ENCODE data around the gene GAPDH.
"Not testable (repeated sequence)": the region's sequence is repeated elsewhere in the genome, so short reads cannot be mapped to it uniquely, and the experiment has no call there.

GAPDH gene

GRCh38 chr12:6563448-6564050 lies 29.2 kb downstream of the GAPDH start:
- H3K4me3 ChIP-seq (ENCODE audit: low read length) = no peak overlapping the region
- no peaks in the 10 kb centered on the region for H3K27me3 ChIP-seq (ENCODE audit: control insufficient read depth, insufficient read depth, low read length)
- H3K27ac ChIP-seq (ENCODE audit: low read depth, low read length) = no peak overlapping the region
- H3K4me1 ChIP-seq (ENCODE audit: control insufficient read depth, insufficient read depth, low read length) = no peaks in the 10 kb centered on the region
- H3K36me3 ChIP-seq (ENCODE audit: control insufficient read depth, insufficient read depth, low read length) = peaks cover 43% of the 10 kb centered on the region
- H3K9ac ChIP-seq (ENCODE audit: low read length) = no peak overlapping the region

- no peaks in the 10 kb centered on the region for H3K27me3 ChIP-seq (ENCODE audit: control insufficient read depth, insufficient read depth, low read length)
- no peak overlapping the region for H3K9ac ChIP-seq (ENCODE audit: low read length)
- no peaks in the 10 kb centered on the region for H3K4me1 ChIP-seq (ENCODE audit: control insufficient read depth, insufficient read depth, low read length)
- H3K4me3 ChIP-seq (ENCODE audit: low read length) = peak overlapping the region; percentile 74
- H3K36me3 ChIP-seq (ENCODE audit: control insufficient read depth, insufficient read depth, low read length) = peaks cover 26% of the 10 kb centered on the region
- no peak overlapping the region for H3K27ac ChIP-seq (ENCODE audit: low read depth, low read length)
Measured at GRCh38 chr12:6567112-6567670, 32.9 kb downstream of the GAPDH start.

GRCh38 chr12:6569312-6569711 lies 35.0 kb downstream of the GAPDH start:
- Histone ChIP-seq H3K36me3 (ENCODE audit: control insufficient read depth, insufficient read depth, low read length) (peaks cover 31% of the 10 kb centered on the region), H3K27me3 (ENCODE audit: control insufficient read depth, insufficient read depth, low read length) (no peaks in the 10 kb centered on the region), H3K4me1 (ENCODE audit: control insufficient read depth, insufficient read depth, low read length) (no peaks in the 10 kb centered on the region), H3K9ac (ENCODE audit: low read length) (no peak overlapping the region), H3K27ac (ENCODE audit: low read depth, low read length) (no peak overlapping the region), H3K4me3 (ENCODE audit: low read length) (no peak overlapping the region)

- no peak overlapping the region for H3K9ac ChIP-seq (ENCODE audit: low read length)
- H3K27ac ChIP-seq (ENCODE audit: low read depth, low read length) = no peak overlapping the region
- peaks cover 31% of the 10 kb centered on the region for H3K36me3 ChIP-seq (ENCODE audit: control insufficient read depth, insufficient read depth, low read length)
- H3K4me3 ChIP-seq (ENCODE audit: low read length) = no peak overlapping the region
- no peaks in the 10 kb centered on the region for H3K4me1 ChIP-seq (ENCODE audit: control insufficient read depth, insufficient read depth, low read length)
- no peaks in the 10 kb centered on the region for H3K27me3 ChIP-seq (ENCODE audit: control insufficient read depth, insufficient read depth, low read length)
Measured at GRCh38 chr12:6569786-6570185, 35.5 kb downstream of the GAPDH start.

GRCh38 chr12:6570264-6570887 lies 36.1 kb downstream of the GAPDH start:
- H3K27me3 ChIP-seq (ENCODE audit: control insufficient read depth, insufficient read depth, low read length) = no peaks in the 10 kb centered on the region
- no peak overlapping the region for H3K27ac ChIP-seq (ENCODE audit: low read depth, low read length)
- H3K4me3 ChIP-seq (ENCODE audit: low read length) = no peak overlapping the region
- no peak overlapping the region for H3K9ac ChIP-seq (ENCODE audit: low read length)
- no peaks in the 10 kb centered on the region for H3K4me1 ChIP-seq (ENCODE audit: control insufficient read depth, insufficient read depth, low read length)
- peaks cover 36% of the 10 kb centered on the region for H3K36me3 ChIP-seq (ENCODE audit: control insufficient read depth, insufficient read depth, low read length)

- H3K27ac ChIP-seq (ENCODE audit: low read depth, low read length) = no peak overlapping the region
- no peaks in the 10 kb centered on the region for H3K4me1 ChIP-seq (ENCODE audit: control insufficient read depth, insufficient read depth, low read length)
- H3K27me3 ChIP-seq (ENCODE audit: control insufficient read depth, insufficient read depth, low read length) = no peaks in the 10 kb centered on the region
- peaks cover 39% of the 10 kb centered on the region for H3K36me3 ChIP-seq (ENCODE audit: control insufficient read depth, insufficient read depth, low read length)
- no peak overlapping the region for H3K9ac ChIP-seq (ENCODE audit: low read length)
- H3K4me3 ChIP-seq (ENCODE audit: low read length) = no peak overlapping the region
Measured at GRCh38 chr12:6573001-6573400, 38.7 kb downstream of the GAPDH start.

- no peaks in the 10 kb centered on the region for H3K27me3 ChIP-seq (ENCODE audit: control insufficient read depth, insufficient read depth, low read length)
- no peak overlapping the region for H3K9ac ChIP-seq (ENCODE audit: low read length)
- no peaks in the 10 kb centered on the region for H3K4me1 ChIP-seq (ENCODE audit: control insufficient read depth, insufficient read depth, low read length)
- no peak overlapping the region for H3K27ac ChIP-seq (ENCODE audit: low read depth, low read length)
- H3K4me3 ChIP-seq (ENCODE audit: low read length) = no peak overlapping the region
- peaks cover 49% of the 10 kb centered on the region for H3K36me3 ChIP-seq (ENCODE audit: control insufficient read depth, insufficient read depth, low read length)
Measured at GRCh38 chr12:6574576-6575295, 40.4 kb downstream of the GAPDH start.

GRCh38 chr12:6575648-6576047 lies 41.3 kb downstream of the GAPDH start:
- Histone ChIP-seq H3K9ac (ENCODE audit: low read length) (no peak overlapping the region), H3K4me1 (ENCODE audit: control insufficient read depth, insufficient read depth, low read length) (no peaks in the 10 kb centered on the region), H3K36me3 (ENCODE audit: control insufficient read depth, insufficient read depth, low read length) (peaks cover 47% of the 10 kb centered on the region), H3K4me3 (ENCODE audit: low read length) (no peak overlapping the region), H3K27ac (ENCODE audit: low read depth, low read length) (no peak overlapping the region), H3K27me3 (ENCODE audit: control insufficient read depth, insufficient read depth, low read length) (no peaks in the 10 kb centered on the region)

GRCh38 chr12:6582196-6582595 lies 47.9 kb downstream of the GAPDH start:
- Histone ChIP-seq H3K27ac (ENCODE audit: low read depth, low read length) (no peak overlapping the region), H3K9ac (ENCODE audit: low read length) (no peak overlapping the region), H3K36me3 (ENCODE audit: control insufficient read depth, insufficient read depth, low read length) (peaks cover 51% of the 10 kb centered on the region), H3K4me1 (ENCODE audit: control insufficient read depth, insufficient read depth, low read length) (no peaks in the 10 kb centered on the region), H3K4me3 (ENCODE audit: low read length) (no peak overlapping the region), H3K27me3 (ENCODE audit: control insufficient read depth, insufficient read depth, low read length) (no peaks in the 10 kb centered on the region)

GRCh38 chr12:6582959-6583358 lies 48.6 kb downstream of the GAPDH start:
- Histone ChIP-seq H3K4me3 (ENCODE audit: low read length) (no peak overlapping the region), H3K36me3 (ENCODE audit: control insufficient read depth, insufficient read depth, low read length) (peaks cover 55% of the 10 kb centered on the region)

GRCh38 chr12:6584293-6584692 lies 50.0 kb downstream of the GAPDH start:
- Histone ChIP-seq H3K36me3 (ENCODE audit: control insufficient read depth, insufficient read depth, low read length) (peaks cover 50% of the 10 kb centered on the region), H3K4me1 (ENCODE audit: control insufficient read depth, insufficient read depth, low read length) (no peaks in the 10 kb centered on the region), H3K4me3 (ENCODE audit: low read length) (no peak overlapping the region), H3K27me3 (ENCODE audit: control insufficient read depth, insufficient read depth, low read length) (no peaks in the 10 kb centered on the region), H3K9ac (ENCODE audit: low read length) (no peak overlapping the region), H3K27ac (ENCODE audit: low read depth, low read length) (no peak overlapping the region)

More at GRCh38 chr12:6582959-6583358, 48.6 kb downstream of the GAPDH start:
- Histone ChIP-seq H3K9ac (ENCODE audit: low read length) (no peak overlapping the region), H3K27me3 (ENCODE audit: control insufficient read depth, insufficient read depth, low read length) (no peaks in the 10 kb centered on the region), H3K4me1 (ENCODE audit: control insufficient read depth, insufficient read depth, low read length) (no peaks in the 10 kb centered on the region), H3K27ac (ENCODE audit: low read depth, low read length) (no peak overlapping the region)

- not testable (repeated sequence) for H3K27ac ChIP-seq (ENCODE audit: low read depth, low read length); H3K27me3 ChIP-seq (ENCODE audit: control insufficient read depth, insufficient read depth, low read length); H3K9ac ChIP-seq (ENCODE audit: low read length); H3K4me1 ChIP-seq (ENCODE audit: control insufficient read depth, insufficient read depth, low read length); H3K4me3 ChIP-seq (ENCODE audit: low read length)
- peaks cover 49% of the 10 kb centered on the region for H3K36me3 ChIP-seq (ENCODE audit: control insufficient read depth, insufficient read depth, low read length)
Measured at GRCh38 chr12:6586569-6586968, 52.3 kb downstream of the GAPDH start.
